IPS-11a (cell line): ENCODE results near the gene CLDN4.
"Not testable (repeated sequence)": the region's sequence is repeated elsewhere in the genome, so short reads cannot be mapped to it uniquely, and the experiment has no call there.

Experiments used
- H3K4me3 ChIP-seq: one replicate; pipeline ENCODE4 v1.5.1; 2013; ENCODE audit warnings: low read depth, low read length, control low read depth

The CLDN4 gene

GRCh38 chr7:73842067-73842976 is 11.5 kb downstream of the CLDN4 start, which contains the start of gene METTL27:
TSS of gene METTL27 (minus strand) at chr7:73842516. CDS start at chr7:73842140, 376 bp downstream.
- H3K4me3 ChIP-seq, result peak within 1 kb of the TSS; percentile 39

GRCh38 chr7:73844131-73844547 is 13.3 kb downstream of the CLDN4 start:
- no peak overlapping the region for H3K4me3 ChIP-seq

GRCh38 chr7:73844848-73845460 is 14.2 kb downstream of the CLDN4 start:
- no peak overlapping the region for H3K4me3 ChIP-seq

- H3K4me3 ChIP-seq, result not testable (repeated sequence)
Observed at GRCh38 chr7:73845701-73846195, 15.0 kb downstream of the CLDN4 start.

- no peak overlapping the region for H3K4me3 ChIP-seq
Observed at GRCh38 chr7:73847941-73848723, 17.3 kb downstream of the CLDN4 start.

GRCh38 chr7:73850781-73851207 is 20.0 kb downstream of the CLDN4 start:
- H3K4me3 ChIP-seq, result no peak overlapping the region

GRCh38 chr7:73851410-73852338 is 20.9 kb downstream of the CLDN4 start:
- no peak overlapping the region for H3K4me3 ChIP-seq

- no peak overlapping the region for H3K4me3 ChIP-seq
Observed at GRCh38 chr7:73852500-73852899, 21.7 kb downstream of the CLDN4 start.

- H3K4me3 ChIP-seq, result no peak overlapping the region
Observed at GRCh38 chr7:73856941-73857340, 26.1 kb downstream of the CLDN4 start.

- H3K4me3 ChIP-seq, result no peak overlapping the region
Observed at GRCh38 chr7:73858807-73859206, 28.0 kb downstream of the CLDN4 start.

GRCh38 chr7:73860859-73861258 is 30.1 kb downstream of the CLDN4 start, which contains the start of gene TMEM270:
TSS of gene TMEM270 (plus strand) at chr7:73861159. CDS start at chr7:73861195, 36 bp downstream.
- no peak within 1 kb of the TSS for H3K4me3 ChIP-seq

- H3K4me3 ChIP-seq, result no peak overlapping the region
Observed at GRCh38 chr7:73861305-73861704, 30.5 kb downstream of the CLDN4 start.

- H3K4me3 ChIP-seq, result no peak overlapping the region
Observed at GRCh38 chr7:73864981-73865711, 34.4 kb downstream of the CLDN4 start.

GRCh38 chr7:73865738-73866445 is 35.1 kb downstream of the CLDN4 start:
- no peak overlapping the region for H3K4me3 ChIP-seq

GRCh38 chr7:73866446-73866767 is 35.6 kb downstream of the CLDN4 start:
- H3K4me3 ChIP-seq, result no peak overlapping the region

GRCh38 chr7:73869011-73869798 is 38.4 kb downstream of the CLDN4 start:
- H3K4me3 ChIP-seq, result no peak overlapping the region

GRCh38 chr7:73870041-73870492 is 39.3 kb downstream of the CLDN4 start:
- no peak overlapping the region for H3K4me3 ChIP-seq
